Activated CD4-positive, alpha-beta T cell treated with anti-CD3 and anti-CD28 coated beads for 24 hours (primary cell): Measurements from ENCODE around the gene GALNS.

ENCODE experiments used
- DNase-seq, 2 donors: peaks; one replicate each; pipeline ENCODE4 v3.0.0-alpha.2; 2020; ENCODE audit warnings: low read depth in 2 of 2

GALNS gene

DNA sequence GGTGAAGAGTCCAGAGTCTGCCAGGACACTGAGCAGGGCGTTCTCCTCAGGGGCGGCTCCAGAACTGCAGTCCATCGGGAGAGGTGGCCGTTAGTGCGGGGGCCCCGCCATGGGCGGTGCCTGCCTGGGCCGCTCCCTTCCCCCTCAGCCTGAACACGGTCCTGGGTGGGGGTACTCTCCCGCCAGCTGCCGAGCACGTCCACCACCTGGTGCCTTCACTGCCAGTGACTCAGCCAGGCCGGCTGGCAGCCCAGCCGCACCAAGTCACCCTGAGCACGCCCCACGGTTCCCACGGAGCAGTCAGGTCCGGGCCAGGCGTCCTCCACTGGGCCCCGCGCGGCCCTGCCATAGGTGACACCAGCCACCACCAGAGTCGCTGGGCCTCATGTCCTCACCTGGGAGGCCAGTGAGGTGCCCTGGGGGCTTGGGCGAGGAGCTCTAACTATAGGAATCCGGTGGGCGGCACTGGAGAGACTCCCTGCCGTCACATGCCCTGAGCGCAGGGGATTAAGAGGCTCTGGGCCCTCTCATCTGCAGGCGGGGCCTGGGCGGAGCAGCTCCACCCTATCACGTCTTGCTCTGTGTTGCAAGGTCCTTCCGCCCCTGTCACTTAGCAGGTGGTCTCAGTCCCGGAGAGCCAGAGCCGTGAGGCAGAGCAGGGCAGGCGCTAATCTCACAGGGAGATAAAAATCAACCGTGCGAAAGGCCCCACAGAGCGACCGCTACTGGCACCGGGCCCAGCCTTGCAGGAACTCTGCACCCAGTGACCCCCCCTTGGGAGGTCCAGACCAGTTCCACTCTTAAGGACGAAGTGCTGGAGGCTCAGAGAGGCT lies 86.1 kb downstream of the GALNS start:
- DNase-seq: no peak

DNA sequence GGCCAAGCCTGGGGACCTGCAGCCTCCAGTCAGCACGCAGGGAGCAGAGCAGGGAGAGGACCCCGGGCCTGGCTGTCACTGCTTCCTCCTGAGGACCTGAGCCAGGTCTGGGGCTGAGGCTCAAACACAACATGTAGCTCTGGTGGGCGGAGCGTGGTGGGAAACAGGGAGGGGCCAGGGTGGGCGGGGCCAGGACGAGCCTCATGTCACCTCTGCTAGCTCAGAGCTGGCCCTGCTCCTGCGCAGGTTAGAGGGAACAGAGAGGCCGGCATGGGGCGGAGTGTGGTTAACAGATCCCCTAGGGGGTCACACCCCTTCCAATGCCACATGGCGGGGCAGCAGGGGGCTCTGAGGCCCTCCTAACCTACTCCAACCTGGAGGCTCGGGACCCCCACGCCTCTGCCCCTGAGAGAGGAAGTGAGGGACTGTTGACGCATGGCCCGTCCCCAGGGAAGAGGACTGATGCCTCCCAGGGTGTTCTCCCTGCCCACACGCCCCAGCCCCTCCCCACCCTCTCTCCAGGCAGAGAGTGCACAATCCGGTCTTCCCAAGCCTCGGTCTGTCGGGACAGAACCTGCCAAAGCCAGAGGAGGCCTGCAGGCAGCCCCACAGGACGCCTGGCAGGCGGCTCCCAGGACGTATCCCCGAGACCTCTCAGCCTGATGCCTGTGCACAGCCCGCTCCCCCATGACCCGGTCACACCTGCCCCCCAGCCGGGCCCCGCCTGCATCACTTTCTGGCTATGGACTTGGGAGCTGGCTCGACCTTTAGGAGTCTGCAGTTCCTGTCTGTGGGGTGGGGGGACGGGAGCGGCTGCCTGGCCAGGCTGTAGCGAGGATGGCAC lies 86.9 kb downstream of the GALNS start:
- no peak for DNase-seq

DNA sequence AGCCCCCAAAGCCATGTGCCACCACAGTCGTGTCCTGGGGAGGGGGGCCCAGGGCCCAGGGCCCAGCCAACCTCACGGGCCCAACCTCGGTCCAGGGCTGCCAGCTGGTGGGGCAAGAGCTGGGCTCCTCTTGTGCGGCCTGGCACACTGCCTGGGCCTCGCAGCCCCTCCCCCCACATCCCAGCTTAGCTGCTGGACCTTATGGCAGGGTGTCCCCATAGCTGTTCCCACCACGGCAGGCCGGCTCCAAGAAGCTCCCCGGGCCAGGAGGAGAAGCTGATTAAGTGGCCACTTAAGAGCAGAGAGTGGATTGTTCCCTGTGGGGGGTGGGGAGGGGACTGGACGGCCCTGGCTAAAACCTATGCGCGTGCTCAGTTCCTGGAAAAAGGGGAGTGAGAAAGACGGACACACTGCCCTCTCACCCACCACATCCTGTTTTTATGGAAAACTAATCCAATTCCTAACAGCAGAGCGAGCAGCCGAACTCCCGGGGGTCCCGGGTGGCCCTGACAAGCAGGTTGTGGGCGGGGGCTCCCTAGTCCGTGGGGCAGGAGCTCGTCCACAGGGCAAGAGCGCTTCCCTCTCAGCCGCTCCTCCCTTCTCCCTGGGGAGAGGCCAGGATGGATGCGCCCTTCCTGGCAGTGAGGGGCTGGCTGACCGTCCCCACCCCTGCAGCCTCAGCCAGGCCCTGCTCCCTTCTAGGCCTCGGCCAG lies 88.5 kb downstream of the GALNS start:
- DNase-seq: no peak

DNA sequence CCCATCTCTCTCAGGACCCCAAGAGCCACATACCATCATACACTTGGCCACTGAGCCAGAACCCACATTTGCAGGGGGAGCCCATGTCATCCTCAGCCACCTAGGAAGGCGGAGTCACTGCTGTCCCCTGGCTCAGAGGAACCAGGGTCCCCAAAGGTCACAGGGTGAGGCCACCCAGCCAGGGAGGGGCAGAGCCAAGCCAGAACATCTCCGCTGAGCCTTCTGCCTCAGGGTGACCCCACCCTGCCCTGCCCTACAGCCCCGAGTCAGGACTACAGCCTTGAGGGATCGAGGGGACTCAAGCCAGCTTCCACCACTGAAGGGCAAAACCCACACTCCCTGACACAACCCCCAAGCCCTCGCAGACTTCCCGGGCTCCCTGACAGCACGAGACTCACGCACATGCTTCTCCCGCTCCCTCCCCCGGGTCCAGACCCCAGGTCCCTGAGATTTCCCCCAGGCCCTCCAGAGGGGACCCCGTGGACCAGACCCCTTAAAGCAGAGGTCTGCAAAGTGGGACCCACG lies 89.1 kb downstream of the GALNS start:
- no peak for DNase-seq

DNA sequence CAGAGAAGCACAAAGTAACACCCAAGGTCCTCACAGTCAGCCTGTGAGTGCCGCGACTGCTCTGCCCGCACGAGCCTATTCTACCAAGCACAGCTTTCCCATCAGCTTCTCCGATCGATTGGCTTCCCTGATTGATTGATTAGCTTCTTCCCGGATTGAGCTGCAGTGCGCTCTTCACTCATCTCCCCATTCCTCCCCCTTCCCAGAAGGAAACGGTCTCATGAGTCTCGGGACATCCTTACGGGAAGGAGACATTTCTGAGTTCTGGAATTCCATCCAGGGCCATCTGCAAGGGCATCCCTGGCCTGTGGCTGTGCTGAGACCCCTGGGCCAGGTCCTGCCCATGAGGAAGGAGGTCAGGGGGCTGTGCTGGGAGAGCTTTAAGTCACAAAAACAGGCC lies 89.8 kb downstream of the GALNS start:
- DNase-seq: no peak

DNA sequence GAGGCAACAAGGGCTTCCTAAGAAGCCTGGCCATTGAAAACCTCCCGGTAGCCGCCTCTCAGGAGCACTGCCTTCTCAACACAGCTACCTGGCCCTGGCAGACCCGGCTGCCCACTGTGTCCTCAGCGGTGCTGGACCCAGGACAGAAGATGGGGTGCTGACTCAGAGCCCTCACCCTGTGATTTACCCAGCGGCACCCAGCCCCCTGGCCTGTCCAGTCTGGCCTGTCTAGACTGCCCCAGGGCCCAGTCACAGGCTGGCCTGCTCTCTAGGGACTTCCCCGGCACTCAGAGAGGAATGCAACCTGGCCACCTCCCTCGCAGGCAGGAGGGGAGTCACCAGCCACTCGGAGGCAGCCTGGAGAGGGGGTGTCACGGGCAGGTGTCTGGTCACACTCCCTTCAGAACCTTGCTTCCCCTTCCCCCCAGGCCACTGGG lies 91.8 kb downstream of the GALNS start:
- no peak for DNase-seq

DNA sequence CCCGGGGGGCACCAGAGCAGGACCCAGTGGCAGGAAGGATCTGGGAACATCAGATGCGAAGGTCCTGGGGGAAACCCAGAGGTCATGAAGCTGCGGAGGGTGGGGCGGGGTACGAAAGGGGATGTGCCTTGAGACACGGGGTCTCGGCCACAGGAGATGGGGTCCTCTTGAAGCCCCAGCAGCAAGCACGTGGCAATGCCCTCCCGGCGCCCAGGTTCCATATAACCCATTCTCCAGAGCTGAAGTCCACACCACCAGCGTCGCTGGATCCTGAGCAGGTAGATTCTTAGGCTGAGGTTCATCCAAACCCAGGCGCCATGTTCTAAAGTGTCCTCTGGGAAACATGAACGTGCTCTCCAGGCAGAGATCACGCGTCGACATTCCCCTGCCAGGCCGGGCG lies 92.7 kb downstream of the GALNS start:
- DNase-seq: no peak
